Measurements from ENCODE around the gene SLC6A3.
A peak's percentile ranks its signal among the peaks of the same experiment; 100 is the strongest.

SLC6A3 gene

GRCh38 chr5:1404062-1404461 lies 41.2 kb downstream of the SLC6A3 start:
- DNase-seq = no peak

- DNase-seq = no peak
Observed at GRCh38 chr5:1402611-1403255, 42.5 kb downstream of the SLC6A3 start.

- DNase-seq = peak; percentile 11 to 70
Observed at GRCh38 chr5:1401536-1402138, 43.6 kb downstream of the SLC6A3 start.

GRCh38 chr5:1400936-1401335 lies 44.3 kb downstream of the SLC6A3 start:
- no peak for DNase-seq

- DNase-seq = no peak
Observed at GRCh38 chr5:1400211-1400855, 44.9 kb downstream of the SLC6A3 start.

GRCh38 chr5:1399737-1400136 lies 45.5 kb downstream of the SLC6A3 start:
- no peak for DNase-seq

- DNase-seq = no peak
Observed at GRCh38 chr5:1396293-1396816, 48.9 kb downstream of the SLC6A3 start.

GRCh38 chr5:1394881-1395860 lies 50.1 kb downstream of the SLC6A3 start:
- DNase-seq = peak in 1 of 2 experiments; percentile 33

- DNase-seq = no peak
Observed at GRCh38 chr5:1393571-1394501, 51.4 kb downstream of the SLC6A3 start.

- DNase-seq = no peak
Observed at GRCh38 chr5:1392801-1393565, 52.3 kb downstream of the SLC6A3 start.

- no peak for DNase-seq
Observed at GRCh38 chr5:1392261-1392660, 53.0 kb downstream of the SLC6A3 start.

GRCh38 chr5:1391691-1392090 lies 53.5 kb downstream of the SLC6A3 start:
- no peak for DNase-seq

- no peak for DNase-seq
Observed at GRCh38 chr5:1390861-1391600, 54.2 kb downstream of the SLC6A3 start.

GRCh38 chr5:1390333-1390732 lies 54.9 kb downstream of the SLC6A3 start:
- no peak for DNase-seq

- DNase-seq = no peak
Observed at GRCh38 chr5:1388383-1388967, 56.8 kb downstream of the SLC6A3 start.

- DNase-seq = no peak
Observed at GRCh38 chr5:1387876-1388275, 57.4 kb downstream of the SLC6A3 start.

GRCh38 chr5:1387059-1387755 lies 58.0 kb downstream of the SLC6A3 start:
- peak; percentile 78 to 96 for DNase-seq

GRCh38 chr5:1386274-1386717 lies 58.9 kb downstream of the SLC6A3 start:
- no peak for DNase-seq
